GM12878 (cell line): Measurements from ENCODE around the gene PLD5. TPM values are rescaled to one million over a fixed set of nuclear protein-coding genes. Genes with fewer than 3 reads are reported as not detected.

ENCODE experiments used
- ATAC-seq: fragments of 200-7000 bp; cut with Tn5 transposase; 3 replicates; pipeline ENCODE4 v1.9.1; 2020; ENCODE audit warnings: mild to moderate bottlenecking, moderate library complexity
- BruUV-seq: library from RNA; stranded (reverse); fragments of 400-500 nt; replicated peaks from 2 replicates; lab custom pipeline; 2021; lab: Mats Ljungman, UMichigan
- CTCF ChIA-PET: fragments of 300-600 bp; sonication (Branson Sonifier 250); formaldehyde crosslinking; extraction: SDS; loops from one replicate; lab custom pipeline; 2021; ENCODE audit warnings: inconsistent platforms; lab: Yijun Ruan, JAX
- POLR2A ChIA-PET: fragments of 350-600 bp; formaldehyde crosslinking; extraction: SDS; loops from one replicate; lab custom pipeline; 2021; ENCODE audit warnings: inconsistent platforms; lab: Charles Lee
- RAD21 ChIA-PET: fragments of 300-600 bp; sonication (Branson Sonifier 250); formaldehyde crosslinking; loops from one replicate; lab custom pipeline; 2023; ENCODE audit warnings: antibody characterized with exemption; ENCODE audit not compliant: unreplicated experiment; lab: Charles Lee
- SMC1A ChIA-PET: fragments of 300-600 bp; sonication (Branson Sonifier 250); formaldehyde crosslinking; loops from one replicate; lab custom pipeline; 2023; ENCODE audit not compliant: unreplicated experiment, uncharacterized antibody; lab: Charles Lee
- DNase-seq: peaks from one replicate; pipeline ENCODE4 v3.0.0-alpha.2; 2011; ENCODE audit warnings: low read depth, low spot score
- FAIRE-seq: peaks from 3 replicates; lab custom pipeline; 2011; peaks lifted over from hg19 to GRCh38; lab: Jason Lieb, UNC
- H2AFZ ChIP-seq: 2 replicates; pipeline ENCODE4 v1.6.0; 2011; ENCODE audit warnings: low read depth, low read length, control low read depth; ENCODE audit not compliant: control insufficient read depth
- H3K27ac ChIP-seq: 2 replicates; pipeline ENCODE4 v1.5.1; 2011; ENCODE audit warnings: control low read depth; ENCODE audit not compliant: control insufficient read depth, insufficient read depth
- H3K27me3 ChIP-seq, 2 experiments: replicated peaks in 1 of 2; 2 replicates each; pipeline versions ENCODE4 v1.6.0 to v1.6.1; 2011; ENCODE audit warnings: low read length in 1 of 2; ENCODE audit not compliant: control insufficient read depth in 2 of 2, insufficient read depth in 2 of 2
- H3K36me3 ChIP-seq, 2 experiments: 2 replicates each; pipeline ENCODE4 v1.5.1; 2011; ENCODE audit warnings: low read length in 1 of 2; ENCODE audit not compliant: control insufficient read depth in 2 of 2, insufficient read depth in 2 of 2
- H3K4me1 ChIP-seq: 2 replicates; pipeline ENCODE4 v1.6.1; 2011; ENCODE audit warnings: mild to moderate bottlenecking, low read length, moderate library complexity, mixed read lengths; ENCODE audit not compliant: control insufficient read depth, insufficient read depth
- H3K4me2 ChIP-seq: 2 replicates; pipeline ENCODE4 v1.6.0; 2011; ENCODE audit warnings: control low read depth; ENCODE audit not compliant: control insufficient read depth, insufficient read depth
- H3K4me3 ChIP-seq: fragments of 200-600 bp; sonication (generic); 2 replicates; pipeline ENCODE4 v1.5.1; 2016
- H3K79me2 ChIP-seq: 2 replicates; pipeline ENCODE4 v1.6.0; 2011; ENCODE audit warnings: low read length; ENCODE audit not compliant: control insufficient read depth, insufficient read depth
- H3K9ac ChIP-seq: 2 replicates; pipeline ENCODE4 v1.8.0; 2011; ENCODE audit warnings: low read length, control low read depth, mixed read lengths; ENCODE audit not compliant: control insufficient read depth, insufficient read depth
- H3K9me3 ChIP-seq: replicated peaks from 3 replicates; pipeline ENCODE4 v1.5.1; 2011; ENCODE audit warnings: mild to moderate bottlenecking, low read length; ENCODE audit not compliant: control insufficient read depth, insufficient read depth
- H4K20me1 ChIP-seq: 2 replicates; pipeline ENCODE4 v1.6.0; 2011; ENCODE audit not compliant: control insufficient read depth, insufficient read depth
- ASH2L ChIP-seq: fragments of 300-600, 200-600 bp; sonication (generic); IDR thresholded peaks from 2 replicates; pipeline ENCODE4 v1.6.1; 2017; ENCODE audit warnings: low read depth, mild to moderate bottlenecking, borderline replicate concordance
- CHD2 ChIP-seq: IDR thresholded peaks from 2 replicates; pipeline ENCODE4 v1.6.1; 2011; ENCODE audit warnings: low read depth, low read length, improper control_type of control experiment, borderline replicate concordance
- KAT2A ChIP-seq: conservative IDR thresholded peaks from 2 replicates; pipeline ENCODE4 v1.6.1; 2011; ENCODE audit warnings: low read depth, low read length; ENCODE audit not compliant: control insufficient read depth
- RB1 ChIP-seq: fragments of 450-650 bp; formaldehyde crosslinking; IDR thresholded peaks from 2 replicates; pipeline ENCODE4 v1.6.1; 2017; ENCODE audit warnings: mild to moderate bottlenecking, borderline replicate concordance
- RCOR1 ChIP-seq: conservative IDR thresholded peaks from 2 replicates; pipeline ENCODE4 v1.6.1; 2012; ENCODE audit warnings: low read depth, low read length, improper control_type of control experiment
- SMARCA5 ChIP-seq: fragments of 450-650 bp; IDR thresholded peaks from 2 replicates; pipeline ENCODE4 v1.6.1; 2017; ENCODE audit warnings: mild to moderate bottlenecking
- STAT1 ChIP-seq: fragments of 450-650 bp; conservative IDR thresholded peaks from 2 replicates; pipeline ENCODE4 v1.6.1; 2014; ENCODE audit warnings: antibody characterized with exemption, mild to moderate bottlenecking
- TARDBP ChIP-seq: IDR thresholded peaks from 2 replicates; pipeline ENCODE4 v1.6.1; 2016; ENCODE audit warnings: borderline replicate concordance
- WRNIP1 ChIP-seq: IDR thresholded peaks from 2 replicates; pipeline ENCODE4 v1.6.1; 2011; ENCODE audit warnings: low read depth, low read length, improper control_type of control experiment, borderline replicate concordance
- YBX1 ChIP-seq: fragments of 450-650 bp; IDR thresholded peaks from 2 replicates; pipeline ENCODE4 v1.6.1; 2016; ENCODE audit warnings: antibody characterized with exemption
- ZNF207 ChIP-seq: fragments of 450-650 bp; IDR thresholded peaks from 2 replicates; pipeline ENCODE4 v1.6.1; 2014; ENCODE audit warnings: antibody characterized with exemption, mild to moderate bottlenecking, borderline replicate concordance
- WGBS: methylation state at CpG from one replicate; pipeline ENCODE4 v1.1.6; 2016; ENCODE audit warnings: low lambda C conversion rate; ENCODE audit not compliant: insufficient replicate concordance, insufficient coverage; ENCODE audit errors: missing lambda C conversion rate; 5-methylcytosine and 5-hydroxymethylcytosine counted together
- in situ Hi-C: fragments of 300-500 bp; cut with MboI; formaldehyde crosslinking; loops from 9 replicates; pipeline ENCODE4 v1.14.3; 2018; ENCODE audit warnings: mixed read lengths
- intact Hi-C: fragments of 100-400 bp; cut with micrococcal nuclease; formaldehyde crosslinking; loops from one replicate; pipeline ENCODE4 v1.14.2; 2022; ENCODE audit not compliant: unreplicated experiment
- polyA plus RNA-seq, 11 experiments: library from polyadenylated mRNA; depleted of rRNA in 4 of 11; unstranded in 6 of 11; stranded (reverse) in 5 of 11; fragments of >200 nt; fragmentation: Nextera tagmentation in 4 of 11; fragmentation: Illumina TruSeq in 1 of 11; extraction: Ambion mirVana in 4 of 11; extraction: Trizol in 1 of 11; gene quantifications; 1 replicate in 1 of 11; 2 replicates in 10 of 11; pipeline versions ENCODE4 v1.2.1 to v1.2.3, GENCODE V29; 2011 to 2016; ENCODE audit warnings: inconsistent platforms in 2 of 11, missing spikeins in 2 of 11, low read depth in 1 of 11
- total RNA-seq, 4 experiments: library from RNA; depleted of rRNA in 3 of 4; stranded (reverse); fragments of >200 nt in 3 of 4; fragmentation: Illumina TruSeq in 1 of 4; extraction: Trizol in 1 of 4; gene quantifications; 2 replicates each; pipeline versions ENCODE4 v1.2.1 to v1.2.3, GENCODE V29; 2013 to 2021
- TF ChIP-seq, protein P1 (sequence below), 3 experiments: IDR thresholded peaks in 2 of 3; conservative IDR thresholded peaks in 1 of 3; 2 replicates each; pipeline ENCODE4 v1.5.1; 2011; ENCODE audit warnings: low read depth in 3 of 3, low read length in 3 of 3, mild to moderate bottlenecking in 3 of 3, control low read depth in 2 of 3, moderate library complexity in 2 of 3, inconsistent platforms in 1 of 3, mixed read lengths in 1 of 3; ENCODE audit not compliant: control insufficient read depth in 2 of 3, insufficient read depth in 1 of 3; ENCODE audit errors: extremely low read depth in 1 of 3
- TF ChIP-seq, protein P2 (sequence below): fragments of 450-650 bp; formaldehyde crosslinking; IDR thresholded peaks from 2 replicates; pipeline ENCODE4 v1.5.0; 2022; ENCODE audit warnings: mild to moderate bottlenecking, missing genetic modification characterization
- TF ChIP-seq, protein P3 (sequence below): fragments of 150-350 bp; IDR thresholded peaks from 2 replicates; pipeline ENCODE4 v1.6.1; 2016; ENCODE audit warnings: low read depth, low read length

PLD5 gene
- total and polyA plus RNA-seq, 10 of the 15 experiments (the other 5 are each of a cell fraction or from before 2014, with no cell fraction given), result not detected

DNA sequence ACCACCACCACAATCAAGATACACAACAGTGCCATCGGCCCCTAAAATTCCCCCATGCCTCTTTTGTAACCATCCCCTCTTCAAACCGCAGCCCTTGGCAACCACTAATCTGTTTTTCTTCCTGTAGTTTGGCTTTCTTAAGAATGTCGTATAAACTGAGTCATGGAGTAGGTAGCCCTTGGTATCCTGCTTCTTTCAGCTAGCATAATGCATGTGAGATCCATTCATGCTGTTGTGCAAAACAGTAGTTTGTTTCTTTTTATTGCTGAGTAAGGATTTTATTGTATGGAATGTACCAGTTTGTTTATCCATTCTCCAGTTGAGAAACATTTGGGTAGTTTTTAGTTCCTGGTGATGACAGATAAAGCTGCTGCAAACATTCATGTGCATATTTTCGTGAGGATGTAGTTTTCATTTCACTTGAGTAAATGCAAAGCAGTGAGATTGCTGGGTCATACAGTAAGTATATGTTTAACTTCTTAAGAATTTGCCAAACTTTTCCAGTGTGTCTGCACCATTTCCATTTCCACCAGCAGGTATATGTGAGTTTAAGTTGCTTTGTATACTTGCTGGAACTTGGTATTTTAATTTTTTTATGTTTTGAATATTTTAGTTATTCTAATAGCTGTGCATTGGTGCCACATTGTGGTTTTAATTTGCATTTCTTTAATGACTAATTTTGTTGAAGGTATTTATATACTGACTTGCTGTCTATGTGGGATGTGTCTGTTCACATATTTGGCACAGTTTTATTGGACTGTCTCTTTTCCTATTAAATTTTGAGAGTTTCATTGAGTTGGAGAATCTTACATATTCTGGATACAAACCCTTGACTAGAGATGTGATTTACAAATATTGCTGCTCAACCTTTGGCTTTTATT lies 377.2 kb downstream of the PLD5 start:
- no peaks in the 10 kb centered on the region for H3K9me3 ChIP-seq
- POLR2A ChIA-PET, result no interaction called here
- DNase-seq, result no peak
- in situ Hi-C loops (no loop called here), intact Hi-C loops (no loop called here)
- RAD21 ChIA-PET, result no interaction called here
- SMC1A ChIA-PET, result no interaction called here
- BruUV-seq, result no TSS peak
- H2AFZ ChIP-seq, result peak overlapping the region; percentile 28
- peak overlapping the region; percentile 44; the same call in 1 of the 2 replicates for H3K4me2 ChIP-seq
- FAIRE-seq, result peak; percentile 54
- H4K20me1 ChIP-seq, result no peaks in the 10 kb centered on the region
- no peaks in the 10 kb centered on the region for H3K27me3 ChIP-seq
- peaks cover 5% of the 10 kb centered on the region; the same call in 1 of the 2 replicates for H3K4me1 ChIP-seq
- no peak overlapping the region for H3K27ac ChIP-seq
- 22% methylated on average over 4 of the region's 4 CpGs for WGBS
- H3K79me2 ChIP-seq, result no peaks in the 10 kb centered on the region
- peak; percentile 78 for ATAC-seq
- CTCF ChIA-PET, result interaction anchor here (0.6 to 1.0 kb wide), 2 partner anchors 15 to 339 kb away, joined by 3 read pairs; no protein-coding TSS in a partner anchor
- H3K4me3 ChIP-seq, result peak overlapping the region; percentile 29; the same call in 1 of the 2 replicates
- no peaks in the 10 kb centered on the region for H3K36me3 ChIP-seq
- H3K9ac ChIP-seq, result no peak overlapping the region
- TF ChIP-seq ZNF207 (no peak), RB1 (no peak), CHD2 (no peak), WRNIP1 (no peak), RCOR1 (no peak), YBX1 (no peak), KAT2A (no peak), SMARCA5 (no peak), ASH2L (no peak), STAT1 (no peak), TARDBP (no peak)
- TF ChIP-seq, protein P1, sequence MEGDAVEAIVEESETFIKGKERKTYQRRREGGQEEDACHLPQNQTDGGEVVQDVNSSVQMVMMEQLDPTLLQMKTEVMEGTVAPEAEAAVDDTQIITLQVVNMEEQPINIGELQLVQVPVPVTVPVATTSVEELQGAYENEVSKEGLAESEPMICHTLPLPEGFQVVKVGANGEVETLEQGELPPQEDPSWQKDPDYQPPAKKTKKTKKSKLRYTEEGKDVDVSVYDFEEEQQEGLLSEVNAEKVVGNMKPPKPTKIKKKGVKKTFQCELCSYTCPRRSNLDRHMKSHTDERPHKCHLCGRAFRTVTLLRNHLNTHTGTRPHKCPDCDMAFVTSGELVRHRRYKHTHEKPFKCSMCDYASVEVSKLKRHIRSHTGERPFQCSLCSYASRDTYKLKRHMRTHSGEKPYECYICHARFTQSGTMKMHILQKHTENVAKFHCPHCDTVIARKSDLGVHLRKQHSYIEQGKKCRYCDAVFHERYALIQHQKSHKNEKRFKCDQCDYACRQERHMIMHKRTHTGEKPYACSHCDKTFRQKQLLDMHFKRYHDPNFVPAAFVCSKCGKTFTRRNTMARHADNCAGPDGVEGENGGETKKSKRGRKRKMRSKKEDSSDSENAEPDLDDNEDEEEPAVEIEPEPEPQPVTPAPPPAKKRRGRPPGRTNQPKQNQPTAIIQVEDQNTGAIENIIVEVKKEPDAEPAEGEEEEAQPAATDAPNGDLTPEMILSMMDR (IDR thresholded peaks at IDR 0.05 in 2 of 3, conservative IDR thresholded peaks at IDR 0.05 in 1 of 3; ENCODE audit: control insufficient read depth in 2 of 3, extremely low read depth in 1 of 3, insufficient read depth in 1 of 3, low read depth in 3 of 3, low read length in 3 of 3), result no peak
- TF ChIP-seq, protein P2, sequence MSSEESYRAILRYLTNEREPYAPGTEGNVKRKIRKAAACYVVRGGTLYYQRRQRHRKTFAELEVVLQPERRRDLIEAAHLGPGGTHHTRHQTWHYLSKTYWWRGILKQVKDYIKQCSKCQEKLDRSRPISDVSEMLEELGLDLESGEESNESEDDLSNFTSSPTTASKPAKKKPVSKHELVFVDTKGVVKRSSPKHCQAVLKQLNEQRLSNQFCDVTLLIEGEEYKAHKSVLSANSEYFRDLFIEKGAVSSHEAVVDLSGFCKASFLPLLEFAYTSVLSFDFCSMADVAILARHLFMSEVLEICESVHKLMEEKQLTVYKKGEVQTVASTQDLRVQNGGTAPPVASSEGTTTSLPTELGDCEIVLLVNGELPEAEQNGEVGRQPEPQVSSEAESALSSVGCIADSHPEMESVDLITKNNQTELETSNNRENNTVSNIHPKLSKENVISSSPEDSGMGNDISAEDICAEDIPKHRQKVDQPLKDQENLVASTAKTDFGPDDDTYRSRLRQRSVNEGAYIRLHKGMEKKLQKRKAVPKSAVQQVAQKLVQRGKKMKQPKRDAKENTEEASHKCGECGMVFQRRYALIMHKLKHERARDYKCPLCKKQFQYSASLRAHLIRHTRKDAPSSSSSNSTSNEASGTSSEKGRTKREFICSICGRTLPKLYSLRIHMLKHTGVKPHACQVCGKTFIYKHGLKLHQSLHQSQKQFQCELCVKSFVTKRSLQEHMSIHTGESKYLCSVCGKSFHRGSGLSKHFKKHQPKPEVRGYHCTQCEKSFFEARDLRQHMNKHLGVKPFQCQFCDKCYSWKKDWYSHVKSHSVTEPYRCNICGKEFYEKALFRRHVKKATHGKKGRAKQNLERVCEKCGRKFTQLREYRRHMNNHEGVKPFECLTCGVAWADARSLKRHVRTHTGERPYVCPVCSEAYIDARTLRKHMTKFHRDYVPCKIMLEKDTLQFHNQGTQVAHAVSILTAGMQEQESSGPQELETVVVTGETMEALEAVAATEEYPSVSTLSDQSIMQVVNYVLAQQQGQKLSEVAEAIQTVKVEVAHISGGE (CRISPR knock-in tag), result no peak
- TF ChIP-seq, protein P3, sequence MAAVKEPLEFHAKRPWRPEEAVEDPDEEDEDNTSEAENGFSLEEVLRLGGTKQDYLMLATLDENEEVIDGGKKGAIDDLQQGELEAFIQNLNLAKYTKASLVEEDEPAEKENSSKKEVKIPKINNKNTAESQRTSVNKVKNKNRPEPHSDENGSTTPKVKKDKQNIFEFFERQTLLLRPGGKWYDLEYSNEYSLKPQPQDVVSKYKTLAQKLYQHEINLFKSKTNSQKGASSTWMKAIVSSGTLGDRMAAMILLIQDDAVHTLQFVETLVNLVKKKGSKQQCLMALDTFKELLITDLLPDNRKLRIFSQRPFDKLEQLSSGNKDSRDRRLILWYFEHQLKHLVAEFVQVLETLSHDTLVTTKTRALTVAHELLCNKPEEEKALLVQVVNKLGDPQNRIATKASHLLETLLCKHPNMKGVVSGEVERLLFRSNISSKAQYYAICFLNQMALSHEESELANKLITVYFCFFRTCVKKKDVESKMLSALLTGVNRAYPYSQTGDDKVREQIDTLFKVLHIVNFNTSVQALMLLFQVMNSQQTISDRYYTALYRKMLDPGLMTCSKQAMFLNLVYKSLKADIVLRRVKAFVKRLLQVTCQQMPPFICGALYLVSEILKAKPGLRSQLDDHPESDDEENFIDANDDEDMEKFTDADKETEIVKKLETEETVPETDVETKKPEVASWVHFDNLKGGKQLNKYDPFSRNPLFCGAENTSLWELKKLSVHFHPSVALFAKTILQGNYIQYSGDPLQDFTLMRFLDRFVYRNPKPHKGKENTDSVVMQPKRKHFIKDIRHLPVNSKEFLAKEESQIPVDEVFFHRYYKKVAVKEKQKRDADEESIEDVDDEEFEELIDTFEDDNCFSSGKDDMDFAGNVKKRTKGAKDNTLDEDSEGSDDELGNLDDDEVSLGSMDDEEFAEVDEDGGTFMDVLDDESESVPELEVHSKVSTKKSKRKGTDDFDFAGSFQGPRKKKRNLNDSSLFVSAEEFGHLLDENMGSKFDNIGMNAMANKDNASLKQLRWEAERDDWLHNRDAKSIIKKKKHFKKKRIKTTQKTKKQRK, result no peak
